ENCODE data around the gene CARS1. TPM values are rescaled to one million over a fixed set of nuclear protein-coding genes. Genes with fewer than 3 reads are reported as not detected.

CARS1 gene
- total RNA-seq, 2 experiments from 2014 or later, result 109 to 119 TPM

DNA sequence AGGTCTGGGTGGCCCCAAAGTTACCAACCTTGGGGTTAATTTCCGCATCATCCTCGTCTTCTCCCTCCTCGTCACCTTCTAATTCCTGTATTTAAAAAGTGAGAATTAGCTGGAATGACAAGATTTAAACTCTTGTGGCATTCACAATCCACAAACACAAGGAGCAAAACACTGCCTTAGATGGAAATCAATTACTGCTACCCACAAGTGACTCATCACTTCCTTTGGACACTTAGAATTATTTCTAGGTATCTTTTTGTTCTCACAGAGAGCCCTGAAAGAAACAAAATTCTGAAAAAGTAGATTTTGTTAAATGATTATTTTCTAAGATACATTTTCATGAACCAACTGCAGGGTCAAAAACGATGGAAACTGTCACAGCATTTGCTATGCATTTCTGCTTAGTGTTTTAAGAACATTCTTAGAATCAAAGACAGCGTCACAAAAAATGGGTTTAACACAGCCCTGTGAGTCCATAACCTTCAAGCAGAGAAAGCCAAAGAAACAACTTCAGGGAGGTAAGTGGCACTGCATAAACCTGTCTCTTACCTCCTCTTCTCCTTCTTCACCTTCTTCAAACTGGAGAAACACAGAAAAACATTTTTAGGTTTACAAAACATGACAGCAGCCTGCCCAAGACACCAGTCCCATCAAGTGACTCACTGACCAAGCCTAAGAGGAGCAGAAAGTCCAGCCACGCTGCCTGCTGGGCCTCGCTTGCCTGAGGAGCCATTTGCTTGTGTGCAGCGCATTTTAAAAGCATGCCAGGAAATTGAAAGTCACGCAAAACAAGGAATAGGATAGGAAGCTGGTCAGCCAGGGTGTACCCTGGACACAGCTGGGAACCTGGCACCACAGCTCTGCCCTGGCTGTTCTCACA is 105.8 kb downstream of the CARS1 start:
- Mint-ChIP-seq H3K9me3 (ENCODE audit: low read depth) (no peaks in the 10 kb centered on the region), H3K4me1 (peaks cover 76% of the 10 kb centered on the region), H3K36me3 (peaks cover 88% of the 10 kb centered on the region), H3K4me3 (no peak overlapping the region), H3K27ac (peak overlapping the region; percentile 69), H3K27me3 (no peaks in the 10 kb centered on the region)
- DNase-seq (no peak), ATAC-seq (peak; percentile 41)
- CTCF ChIA-PET, result interaction anchor here (0.9 to 2.5 kb wide), 4 partner anchors 29 to 419 kb away, joined by 3 to 8 read pairs (median 4); no protein-coding TSS in a partner anchor

Other genes with a start within 250 kb of the CARS1 start
- gene CDKN1C, start 171.6 kb downstream of the CARS1 start, total RNA-seq, result under 1 TPM; 0.44 to 0.87 TPM
- 1 to 10 TPM; 1.1 to 3.6 TPM for gene PHLDA2, start 128.0 kb downstream of the CARS1 start, total RNA-seq
- 100 to 1,000 TPM; 347 to 389 TPM for gene NAP1L4, start 65.1 kb downstream of the CARS1 start, total RNA-seq
- gene OSBPL5, start 107.9 kb upstream of the CARS1 start, total RNA-seq, result 1 to 10 TPM; 2.5 to 2.6 TPM
- gene MRGPRG, start 161.4 kb upstream of the CARS1 start, total RNA-seq, result not detected
- gene MRGPRE, start 175.0 kb upstream of the CARS1 start, total RNA-seq, result not detected

Data from activated CD8-positive, alpha-beta memory T cell treated with anti-CD3 and anti-CD28 coated beads, Interleukin-2, amount 10 ng/mL, durations not matched to agents 7 days and 5 days (primary cell).